ENCODE measurements around the gene SLC39A10.

- no peak for TF ChIP-seq SPI1 (IDR thresholded peaks at IDR 0.05; ENCODE audit: low read depth, low read length)
- TF ChIP-seq POLR2A (IDR thresholded peaks at IDR 0.05; ENCODE audit: low read depth, low read length) = no peak
- TF ChIP-seq POLR2AphosphoS5 (IDR thresholded peaks at IDR 0.05; ENCODE audit: low read depth, low read length) = no peak
- TF ChIP-seq TAF1 (IDR thresholded peaks at IDR 0.05; ENCODE audit: low read depth, low read length) = no peak
- TF ChIP-seq PAX5 (IDR thresholded peaks at IDR 0.05; ENCODE audit: insufficient read depth, low read length, severe bottlenecking) = no peak
- TF ChIP-seq POU2F2 (IDR thresholded peaks at IDR 0.05; ENCODE audit: low read depth, low read length) = no peak
Measured at GRCh38 chr2:195682077-195682476, 25.1 kb downstream of the SLC39A10 start.
